Endodermal cell (in vitro differentiated cells): ENCODE measurements around the gene RGS17. TPM values are rescaled to one million over a fixed set of nuclear protein-coding genes. Genes with fewer than 3 reads are reported as not detected.

Experiments used
- DNase-seq: peaks from one replicate; pipeline ENCODE4 v3.0.0-alpha.2; 2017
- H3K27ac ChIP-seq: 2 replicates; pipeline ENCODE4 v1.5.1; 2013; ENCODE audit warnings: mild to moderate bottlenecking, low read depth, low read length, moderate library complexity
- H3K27me3 ChIP-seq: 2 replicates; pipeline ENCODE4 v1.6.1; 2013; ENCODE audit warnings: mild to moderate bottlenecking, low read length, moderate library complexity; ENCODE audit not compliant: insufficient read depth, control insufficient read depth, poor library complexity, severe bottlenecking
- H3K36me3 ChIP-seq: 2 replicates; pipeline ENCODE4 v1.7.0; 2013; ENCODE audit warnings: mild to moderate bottlenecking, low read length, moderate library complexity; ENCODE audit not compliant: control insufficient read depth, insufficient read depth
- H3K4me1 ChIP-seq: one replicate; pipeline ENCODE4 v1.7.0; 2013; ENCODE audit warnings: low read length; ENCODE audit not compliant: control insufficient read depth, insufficient read depth
- H3K4me3 ChIP-seq: 2 replicates; pipeline ENCODE4 v1.5.1; 2013; ENCODE audit warnings: mild to moderate bottlenecking, low read length, moderate library complexity
- H3K9ac ChIP-seq: 2 replicates; pipeline ENCODE4 v1.6.1; 2013; ENCODE audit warnings: mild to moderate bottlenecking, low read length, moderate library complexity; ENCODE audit not compliant: poor library complexity, severe bottlenecking; ENCODE audit errors: extremely low read depth
- H3K9me3 ChIP-seq: 2 replicates; pipeline ENCODE4 v1.6.1; 2013; ENCODE audit warnings: mild to moderate bottlenecking, low read length, moderate library complexity; ENCODE audit not compliant: control insufficient read depth
- H3K27ac Mint-ChIP-seq: 2 replicates; pipeline ENCODE4 v1.8.0; 2020; ENCODE audit warnings: mixed read lengths
- H3K27me3 Mint-ChIP-seq: 2 replicates; pipeline ENCODE4 v1.8.0; 2021; ENCODE audit warnings: mild to moderate bottlenecking, mixed read lengths; ENCODE audit not compliant: insufficient read depth
- H3K36me3 Mint-ChIP-seq: 2 replicates; pipeline ENCODE4 v1.8.0; 2020; ENCODE audit warnings: low read depth, mixed read lengths
- H3K4me1 Mint-ChIP-seq: 2 replicates; pipeline ENCODE4 v1.8.0; 2020; ENCODE audit warnings: mixed read lengths
- H3K4me3 Mint-ChIP-seq: 2 replicates; pipeline ENCODE4 v1.8.0; 2020; ENCODE audit warnings: mild to moderate bottlenecking, moderate library complexity, mixed read lengths
- H3K9me3 Mint-ChIP-seq: 2 replicates; pipeline ENCODE4 v1.8.0; 2020; ENCODE audit warnings: mild to moderate bottlenecking, mixed read lengths
- WGBS, 2 experiments: methylation state at CpG; one replicate each; pipeline versions ENCODE4 v1.1.5 to v1.1.7; 2013; ENCODE audit warnings: missing lambda C conversion rate in 2 of 2, mixed read lengths in 1 of 2; ENCODE audit not compliant: insufficient coverage in 1 of 2, insufficient read length in 1 of 2; 5-methylcytosine and 5-hydroxymethylcytosine counted together
- total RNA-seq, 2 donors: library from RNA; stranded (reverse); fragmentation: NEBNext Ultra II Directional in 1 of 2; extraction: Animal tissue kit (Norgen Biotek cat#: 25700) in 1 of 2; gene quantifications; 2 replicates in 1 of 2; 3 replicates in 1 of 2; pipeline ENCODE4 v1.2.1, GENCODE V29; 2021
- TF ChIP-seq, protein P1 (sequence below): fragments of 200-600 bp; sonication (generic); conservative IDR thresholded peaks from 2 replicates; pipeline ENCODE4 v1.5.0; 2021; ENCODE audit warnings: antibody characterized with exemption, mild to moderate bottlenecking

Gene RGS17
- total RNA-seq, 2 donors from 2014 or later, result 1.7 to 3.2 TPM

DNA sequence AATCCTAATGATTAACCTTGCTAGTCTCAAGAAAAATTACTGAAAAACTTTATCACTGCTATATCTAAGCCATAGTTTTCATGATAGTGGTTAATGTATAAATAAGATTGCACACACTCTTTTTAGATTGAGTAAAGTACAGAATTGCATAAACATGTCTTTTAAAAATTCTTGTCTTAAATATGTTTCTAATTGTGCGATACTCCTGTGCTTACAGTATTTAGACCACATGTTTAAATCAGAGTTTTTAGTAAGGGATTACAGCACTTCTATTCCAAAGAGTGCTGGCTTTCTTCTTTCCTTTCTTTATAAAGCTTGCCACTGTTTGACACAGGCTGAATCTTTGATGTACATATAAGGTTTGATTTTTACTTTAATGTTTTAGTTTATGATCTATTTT, 36.8 kb upstream of the RGS17 start:
- WGBS, 2 experiments, result 93 to 100% methylated on average over 1 of the region's 1 CpG
- no peak overlapping the region for H3K27ac Mint-ChIP-seq
- no peak overlapping the region for H3K4me3 Mint-ChIP-seq
- Histone ChIP-seq H3K27ac (no peak overlapping the region), H3K9me3 (no peaks in the 10 kb centered on the region), H3K4me3 (no peak overlapping the region), H3K4me1 (no peaks in the 10 kb centered on the region), H3K27me3 (no peaks in the 10 kb centered on the region), H3K9ac (no peak overlapping the region), H3K36me3 (no peaks in the 10 kb centered on the region)
- no peaks in the 10 kb centered on the region for H3K27me3 Mint-ChIP-seq
- H3K4me1 Mint-ChIP-seq, result no peaks in the 10 kb centered on the region
- no peaks in the 10 kb centered on the region for H3K9me3 Mint-ChIP-seq
- H3K36me3 Mint-ChIP-seq, result no peaks in the 10 kb centered on the region
- TF ChIP-seq, protein P1, sequence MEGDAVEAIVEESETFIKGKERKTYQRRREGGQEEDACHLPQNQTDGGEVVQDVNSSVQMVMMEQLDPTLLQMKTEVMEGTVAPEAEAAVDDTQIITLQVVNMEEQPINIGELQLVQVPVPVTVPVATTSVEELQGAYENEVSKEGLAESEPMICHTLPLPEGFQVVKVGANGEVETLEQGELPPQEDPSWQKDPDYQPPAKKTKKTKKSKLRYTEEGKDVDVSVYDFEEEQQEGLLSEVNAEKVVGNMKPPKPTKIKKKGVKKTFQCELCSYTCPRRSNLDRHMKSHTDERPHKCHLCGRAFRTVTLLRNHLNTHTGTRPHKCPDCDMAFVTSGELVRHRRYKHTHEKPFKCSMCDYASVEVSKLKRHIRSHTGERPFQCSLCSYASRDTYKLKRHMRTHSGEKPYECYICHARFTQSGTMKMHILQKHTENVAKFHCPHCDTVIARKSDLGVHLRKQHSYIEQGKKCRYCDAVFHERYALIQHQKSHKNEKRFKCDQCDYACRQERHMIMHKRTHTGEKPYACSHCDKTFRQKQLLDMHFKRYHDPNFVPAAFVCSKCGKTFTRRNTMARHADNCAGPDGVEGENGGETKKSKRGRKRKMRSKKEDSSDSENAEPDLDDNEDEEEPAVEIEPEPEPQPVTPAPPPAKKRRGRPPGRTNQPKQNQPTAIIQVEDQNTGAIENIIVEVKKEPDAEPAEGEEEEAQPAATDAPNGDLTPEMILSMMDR, result no peak
- no peak for DNase-seq

DNA sequence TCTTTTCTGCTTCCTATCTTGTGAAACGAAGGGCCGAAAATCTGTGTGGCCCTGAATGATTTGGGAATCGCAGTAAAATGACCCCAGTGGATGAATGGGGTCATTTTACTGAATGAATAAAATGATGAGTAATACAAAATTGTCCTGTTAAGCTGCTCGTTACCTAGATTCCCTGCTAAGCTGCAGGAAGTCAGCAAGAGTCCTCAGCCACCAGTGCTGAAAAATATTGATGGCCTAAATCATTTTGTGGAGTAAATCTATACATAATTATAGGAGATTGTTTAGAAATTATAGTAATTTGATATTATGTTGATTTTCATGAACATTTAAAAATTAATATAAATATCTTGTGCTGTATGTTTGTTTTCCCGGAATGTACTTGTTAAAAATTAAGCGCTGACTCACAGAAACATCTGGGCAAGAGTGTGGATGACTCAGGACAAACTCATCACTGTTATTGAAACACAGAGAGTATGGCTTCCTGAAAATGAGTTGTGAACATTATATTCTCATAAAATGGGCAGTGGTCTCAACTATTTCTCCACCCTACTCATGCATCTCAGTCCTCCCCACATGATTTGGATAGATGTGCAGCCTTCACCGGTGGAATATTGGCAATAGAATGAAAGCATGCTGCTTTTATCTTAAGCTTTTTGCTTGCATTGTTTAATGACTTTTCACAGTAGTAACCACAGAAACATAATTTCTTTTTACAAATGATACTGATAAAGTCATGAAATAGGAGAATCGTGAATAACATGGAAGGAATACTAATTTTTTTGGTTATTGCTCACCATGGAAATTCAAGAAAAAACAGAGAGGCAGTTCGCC, 36.2 kb upstream of the RGS17 start:
- H3K9me3 ChIP-seq, result no peaks in the 10 kb centered on the region
- H3K27me3 Mint-ChIP-seq, result no peaks in the 10 kb centered on the region
- H3K4me1 Mint-ChIP-seq, result peaks cover 2% of the 10 kb centered on the region
- H3K4me3 Mint-ChIP-seq, result no peak overlapping the region
- H3K9me3 Mint-ChIP-seq, result no peaks in the 10 kb centered on the region
- no peak overlapping the region for H3K27ac ChIP-seq
- TF ChIP-seq, protein P1, result no peak
- no peak for DNase-seq
- H3K36me3 ChIP-seq, result no peaks in the 10 kb centered on the region
- no peak overlapping the region for H3K27ac Mint-ChIP-seq
- peaks cover 4% of the 10 kb centered on the region for H3K4me1 ChIP-seq
- no peak overlapping the region for H3K4me3 ChIP-seq
- H3K27me3 ChIP-seq, result no peaks in the 10 kb centered on the region
- H3K9ac ChIP-seq, result no peak overlapping the region
- H3K36me3 Mint-ChIP-seq, result no peaks in the 10 kb centered on the region
- WGBS, 2 experiments, result 82 to 92% methylated on average over 6 to 9 of the region's 9 CpGs

DNA sequence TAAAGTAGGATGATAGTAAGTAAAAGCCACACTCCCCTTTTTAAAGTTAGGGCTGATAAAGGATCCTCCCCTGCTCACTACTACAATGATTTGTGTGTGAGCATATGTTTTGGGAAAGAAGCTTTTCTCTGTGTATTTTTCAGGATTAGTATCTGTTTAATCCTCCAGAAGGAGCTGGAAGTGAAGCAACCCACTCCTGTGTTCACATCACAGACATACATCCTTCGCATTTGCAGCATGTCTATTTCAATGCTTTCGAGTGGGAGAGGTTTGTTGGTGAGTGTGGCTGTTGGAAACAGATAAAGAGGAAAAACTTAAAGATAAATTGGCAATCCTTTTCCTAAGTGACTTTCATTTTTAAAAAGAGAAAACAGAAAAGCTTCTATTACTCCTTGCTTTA, 31.6 kb upstream of the RGS17 start:
- H3K36me3 ChIP-seq, result no peaks in the 10 kb centered on the region
- H3K27me3 ChIP-seq, result no peaks in the 10 kb centered on the region
- H3K4me3 ChIP-seq, result no peak overlapping the region
- peaks cover 10% of the 10 kb centered on the region for H3K4me1 ChIP-seq
- H3K4me1 Mint-ChIP-seq, result peaks cover 10% of the 10 kb centered on the region
- no peaks in the 10 kb centered on the region for H3K27me3 Mint-ChIP-seq
- H3K36me3 Mint-ChIP-seq, result no peaks in the 10 kb centered on the region
- WGBS, 2 experiments, result 88% methylated on average over 2 of the region's 2 CpGs; no CpG with 5 or more reads in 1 of the 2 experiments
- peaks cover 4% of the 10 kb centered on the region for H3K9me3 ChIP-seq
- no peak overlapping the region for H3K27ac Mint-ChIP-seq
- H3K9me3 Mint-ChIP-seq, result no peaks in the 10 kb centered on the region
- no peak overlapping the region for H3K27ac ChIP-seq
- no peak for DNase-seq
- no peak overlapping the region for H3K9ac ChIP-seq
- H3K4me3 Mint-ChIP-seq, result no peak overlapping the region
- TF ChIP-seq, protein P1, result no peak
